GM21390 (cell line): Measurements from ENCODE around the gene AFG1L.
"Not testable (repeated sequence)": the region's sequence is repeated elsewhere in the genome, so short reads cannot be mapped to it uniquely, and the experiment has no call there.

ENCODE experiments used
- ATAC-seq: cut with Tn5 transposase; IDR thresholded peaks from one replicate; pipeline ENCODE4 v1.9.1; 2021; ENCODE audit not compliant: unreplicated experiment

AFG1L gene

GRCh38 chr6:108550256-108550655 lies 255.4 kb downstream of the AFG1L start:
- no peak for ATAC-seq

- ATAC-seq, result no peak
Measured at GRCh38 chr6:108555399-108556052, 260.7 kb downstream of the AFG1L start.

- no peak for ATAC-seq
Measured at GRCh38 chr6:108556250-108556649, 261.4 kb downstream of the AFG1L start.

GRCh38 chr6:108556866-108557493 lies 262.1 kb downstream of the AFG1L start:
- ATAC-seq, result no peak

- no peak for ATAC-seq
Measured at GRCh38 chr6:108557494-108558371, 262.9 kb downstream of the AFG1L start.

GRCh38 chr6:108558372-108559096 lies 263.7 kb downstream of the AFG1L start:
- ATAC-seq, result peak; percentile 55

- peak; percentile 40 for ATAC-seq
Measured at GRCh38 chr6:108559097-108559883, 264.4 kb downstream of the AFG1L start.

GRCh38 chr6:108559884-108560462 lies 265.1 kb downstream of the AFG1L start:
- no peak for ATAC-seq

- no peak for ATAC-seq
Measured at GRCh38 chr6:108560463-108561308, 265.8 kb downstream of the AFG1L start, which contains the start of gene FOXO3. Gene FOXO3, plus strand, starts transcription at chr6:108560917. Its CDS starts 292 bp downstream, at chr6:108561209.

- ATAC-seq, result not testable (repeated sequence)
Measured at GRCh38 chr6:108561309-108561647, 266.4 kb downstream of the AFG1L start.

- no peak for ATAC-seq
Measured at GRCh38 chr6:108561742-108562502, 267.1 kb downstream of the AFG1L start.

- no peak for ATAC-seq
Measured at GRCh38 chr6:108562503-108562993, 267.7 kb downstream of the AFG1L start.

GRCh38 chr6:108563292-108563691 lies 268.4 kb downstream of the AFG1L start:
- no peak for ATAC-seq

GRCh38 chr6:108564178-108564577 lies 269.3 kb downstream of the AFG1L start:
- ATAC-seq, result no peak

- peak; percentile 74 for ATAC-seq
Measured at GRCh38 chr6:108565091-108565766, 270.4 kb downstream of the AFG1L start.

GRCh38 chr6:108565893-108566292 lies 271.0 kb downstream of the AFG1L start:
- ATAC-seq, result peak; percentile 38

GRCh38 chr6:108566406-108566805 lies 271.6 kb downstream of the AFG1L start:
- no peak for ATAC-seq

- no peak for ATAC-seq
Measured at GRCh38 chr6:108568101-108568500, 273.2 kb downstream of the AFG1L start.
